LNCAP (cell line): ENCODE measurements around the gene LCLAT1.

ENCODE experiments used
- TF ChIP-seq, protein P1 (sequence below): fragments of 450-650 bp; IDR thresholded peaks from 2 replicates; pipeline ENCODE4 v1.5.1; 2017; ENCODE audit warnings: mild to moderate bottlenecking

LCLAT1 gene

DNA sequence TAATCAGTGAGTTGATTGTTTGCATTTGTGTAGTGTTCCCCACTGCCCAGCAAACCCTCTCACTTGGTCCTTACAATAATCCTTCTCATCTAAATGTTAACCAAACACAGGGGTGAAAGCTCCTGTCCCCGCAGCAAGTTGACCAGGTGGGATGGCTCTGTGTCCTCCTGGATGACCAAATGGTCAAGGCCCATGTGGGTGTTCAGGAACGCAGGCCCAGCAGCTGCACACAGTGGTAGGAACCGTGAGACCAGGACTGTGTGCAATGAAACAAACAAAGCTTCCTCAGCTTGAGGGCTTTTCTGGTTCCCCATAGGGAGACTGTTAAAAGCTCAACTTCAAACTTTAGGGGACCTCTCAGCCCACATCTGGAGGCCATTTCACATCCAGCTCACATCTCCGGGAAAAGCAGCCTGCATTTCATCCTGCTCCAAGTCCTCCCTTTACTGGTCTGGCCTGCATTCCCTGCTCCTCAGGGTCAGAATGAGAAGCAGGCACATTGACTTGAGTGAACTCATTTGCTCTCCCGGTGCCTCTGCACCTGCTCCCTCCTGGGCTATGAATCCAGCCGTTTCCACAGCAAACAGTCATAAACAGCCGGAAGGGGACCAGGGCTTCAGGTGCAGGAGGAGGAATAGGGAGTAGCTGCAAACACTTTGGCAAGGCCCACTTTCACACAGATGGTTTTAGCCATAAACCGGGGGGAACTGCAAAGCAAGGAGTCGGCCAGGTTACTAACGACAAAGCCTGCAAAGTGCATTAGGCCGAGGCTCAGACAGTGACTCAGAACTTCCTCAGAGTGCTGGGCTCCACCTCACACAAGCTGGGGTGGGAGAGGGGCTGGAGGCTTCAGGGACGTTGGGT lies 215.5 kb downstream of the LCLAT1 start:
- TF ChIP-seq, protein P1, sequence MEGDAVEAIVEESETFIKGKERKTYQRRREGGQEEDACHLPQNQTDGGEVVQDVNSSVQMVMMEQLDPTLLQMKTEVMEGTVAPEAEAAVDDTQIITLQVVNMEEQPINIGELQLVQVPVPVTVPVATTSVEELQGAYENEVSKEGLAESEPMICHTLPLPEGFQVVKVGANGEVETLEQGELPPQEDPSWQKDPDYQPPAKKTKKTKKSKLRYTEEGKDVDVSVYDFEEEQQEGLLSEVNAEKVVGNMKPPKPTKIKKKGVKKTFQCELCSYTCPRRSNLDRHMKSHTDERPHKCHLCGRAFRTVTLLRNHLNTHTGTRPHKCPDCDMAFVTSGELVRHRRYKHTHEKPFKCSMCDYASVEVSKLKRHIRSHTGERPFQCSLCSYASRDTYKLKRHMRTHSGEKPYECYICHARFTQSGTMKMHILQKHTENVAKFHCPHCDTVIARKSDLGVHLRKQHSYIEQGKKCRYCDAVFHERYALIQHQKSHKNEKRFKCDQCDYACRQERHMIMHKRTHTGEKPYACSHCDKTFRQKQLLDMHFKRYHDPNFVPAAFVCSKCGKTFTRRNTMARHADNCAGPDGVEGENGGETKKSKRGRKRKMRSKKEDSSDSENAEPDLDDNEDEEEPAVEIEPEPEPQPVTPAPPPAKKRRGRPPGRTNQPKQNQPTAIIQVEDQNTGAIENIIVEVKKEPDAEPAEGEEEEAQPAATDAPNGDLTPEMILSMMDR, result no peak

DNA sequence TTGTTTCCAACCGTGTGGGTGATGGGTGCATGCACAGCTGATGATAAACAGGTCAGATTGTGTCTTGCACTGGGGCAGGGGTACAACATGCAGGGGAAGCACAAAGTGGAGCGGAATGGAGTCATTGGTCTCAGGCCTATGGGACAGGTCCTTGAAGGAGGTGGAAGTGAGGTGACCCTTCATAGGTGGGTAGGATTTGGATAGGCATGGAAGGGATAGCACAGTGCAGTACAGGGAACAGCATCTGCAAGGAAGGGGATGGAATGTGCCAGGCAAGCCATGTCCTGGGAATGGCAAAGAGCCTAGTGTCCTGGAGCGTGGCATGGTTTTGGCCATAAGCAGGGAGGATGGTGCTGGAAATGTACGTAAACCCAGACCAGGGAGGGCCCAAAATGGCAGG lies 216.3 kb downstream of the LCLAT1 start:
- TF ChIP-seq, protein P1, result no peak

DNA sequence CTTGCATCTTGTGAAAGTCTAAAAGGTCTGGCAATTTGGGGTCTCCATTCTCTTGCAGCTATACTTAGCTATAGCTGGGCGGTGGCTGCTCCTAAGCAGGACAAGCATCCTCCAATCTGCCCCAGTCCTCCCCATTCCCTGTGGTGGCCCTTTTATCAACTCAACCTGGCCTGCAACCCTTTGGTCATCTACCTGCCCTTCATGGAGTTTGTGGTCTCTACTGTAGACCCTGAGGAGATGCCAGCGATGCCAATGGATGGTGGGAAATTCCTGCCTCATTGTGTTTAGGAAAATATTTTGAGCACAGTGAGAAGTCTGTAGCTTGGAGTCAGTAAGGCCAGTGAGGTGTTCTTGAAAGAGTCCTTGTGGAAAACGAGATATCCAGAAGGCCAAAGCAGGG lies 216.8 kb downstream of the LCLAT1 start:
- TF ChIP-seq, protein P1, result no peak

DNA sequence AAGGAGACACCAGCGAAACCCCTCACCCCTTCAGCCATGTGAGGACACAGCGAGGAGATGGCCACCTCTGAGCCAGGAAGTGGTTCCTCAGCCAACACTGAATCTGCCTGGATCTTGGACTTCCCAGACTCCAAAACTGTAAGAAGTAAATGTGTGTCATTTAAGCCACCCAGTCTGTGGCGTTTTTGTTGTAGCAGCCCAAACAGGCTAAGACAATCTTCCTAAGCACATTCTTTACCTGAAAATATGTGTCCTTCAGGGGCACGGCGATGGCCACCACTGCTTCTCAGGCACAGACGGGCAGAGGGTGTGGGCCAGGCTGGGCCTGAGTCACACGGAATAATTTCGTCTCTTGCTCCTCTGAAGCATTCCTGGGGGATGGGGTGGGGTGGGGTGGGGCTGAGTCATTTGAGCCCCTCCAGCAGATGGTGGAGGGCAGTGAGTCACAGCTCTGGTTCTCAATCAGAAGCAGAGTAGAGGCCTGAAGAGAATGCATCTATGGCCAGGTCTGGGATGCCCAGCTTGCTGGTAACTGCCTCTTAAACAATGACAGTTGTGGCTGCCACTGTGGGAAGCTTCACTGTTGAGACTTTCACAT lies 217.8 kb downstream of the LCLAT1 start:
- TF ChIP-seq, protein P1, result no peak

DNA sequence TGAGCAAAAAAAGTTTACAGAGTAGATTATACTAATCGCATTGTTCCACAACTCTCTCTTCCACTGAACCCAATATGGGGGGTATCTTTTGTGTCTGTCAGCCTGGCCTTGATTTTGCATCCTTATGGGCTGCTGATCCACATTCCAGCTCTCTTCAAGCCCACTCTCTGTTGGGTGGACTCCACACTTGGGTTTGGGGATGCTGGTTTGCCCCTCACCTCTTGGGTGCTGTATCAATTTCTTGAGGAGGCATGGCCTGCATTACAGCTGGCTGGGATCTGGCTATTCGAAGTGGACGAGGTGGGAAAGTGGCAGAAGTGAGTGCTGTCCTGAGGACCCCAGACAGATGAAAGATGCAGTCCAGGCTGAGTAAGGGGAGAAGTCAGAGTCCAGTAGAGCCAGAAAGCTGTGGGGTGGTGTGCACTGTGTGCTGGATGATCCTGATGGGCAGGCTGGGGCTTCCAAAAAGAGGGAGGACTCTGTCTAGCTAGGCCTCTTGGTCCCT lies 218.8 kb downstream of the LCLAT1 start:
- TF ChIP-seq, protein P1, result no peak

DNA sequence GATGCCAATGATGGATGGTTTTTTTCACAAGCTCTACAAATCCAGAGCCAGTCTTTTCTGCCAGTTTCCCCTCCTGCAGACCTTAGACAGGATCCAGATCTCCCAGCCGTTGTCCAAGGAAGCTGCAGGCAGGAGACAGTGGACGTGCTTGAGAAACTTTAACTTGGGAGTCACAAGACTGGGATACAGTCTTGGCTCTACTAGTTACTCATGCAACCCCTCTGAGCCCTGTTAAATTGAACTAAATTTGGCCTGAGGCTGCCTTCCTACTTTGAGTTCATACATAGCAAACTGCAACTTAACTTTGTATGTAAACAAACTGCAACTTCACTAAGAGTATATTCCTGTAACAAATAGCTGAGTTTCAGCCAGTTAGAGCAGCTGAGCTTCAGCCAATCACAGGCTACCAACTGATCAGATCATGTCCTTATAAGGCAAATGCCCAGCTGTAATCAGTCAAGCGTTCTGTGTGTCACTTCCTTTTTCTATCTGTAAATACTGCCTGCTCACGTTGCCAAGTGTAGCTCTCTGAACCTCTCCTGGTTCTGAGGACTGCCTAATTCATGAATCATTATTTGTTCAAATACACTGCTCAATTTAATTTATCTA lies 219.3 kb downstream of the LCLAT1 start:
- TF ChIP-seq, protein P1, result no peak

DNA sequence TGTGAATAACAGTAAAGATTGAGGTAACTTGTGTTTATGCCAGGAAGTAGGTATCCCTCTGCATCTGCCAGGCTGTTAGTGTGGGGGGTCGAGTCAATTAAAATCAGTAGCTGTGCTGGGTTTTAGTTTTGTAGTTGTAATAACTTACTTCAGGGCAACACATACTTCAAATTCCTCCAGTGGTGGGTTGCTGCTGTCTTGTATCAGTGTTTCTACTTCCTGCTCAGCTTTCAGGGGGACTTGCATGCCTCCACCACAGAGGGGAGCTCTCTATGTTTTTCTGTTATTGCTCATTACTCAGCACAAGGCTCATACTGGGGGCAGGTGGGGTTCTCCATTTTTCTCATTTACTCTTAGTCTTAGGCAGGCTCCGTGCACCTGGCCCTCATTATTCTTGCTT lies 223.4 kb downstream of the LCLAT1 start:
- TF ChIP-seq, protein P1, result no peak
